ENCODE data around the gene BUD23.

The BUD23 gene

DNA sequence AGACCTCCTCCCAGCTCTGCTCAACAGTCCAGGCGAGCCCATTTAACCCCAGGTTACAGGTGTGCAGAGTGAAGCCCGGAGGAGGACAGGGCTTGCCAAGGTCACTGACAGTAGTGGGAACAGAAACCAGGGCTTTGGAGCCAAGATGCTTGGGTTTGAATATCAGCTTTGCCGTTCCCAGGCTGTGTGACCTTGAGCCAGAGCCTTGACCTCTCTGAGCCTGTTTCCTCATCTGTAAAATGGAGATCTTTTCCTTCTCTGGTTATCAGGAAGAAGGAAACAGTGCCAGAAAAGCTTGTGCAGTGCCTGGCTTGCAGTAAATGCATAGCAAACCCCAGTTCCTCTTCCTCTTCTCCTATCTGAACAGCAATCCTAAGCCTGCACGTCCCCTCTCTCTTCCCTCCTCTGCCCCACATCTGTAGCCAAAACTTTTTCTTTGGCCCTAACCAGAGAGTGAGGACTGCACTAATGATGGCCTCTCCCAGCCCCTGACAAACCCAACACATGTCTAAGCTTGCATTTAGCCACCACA lies 37.7 kb upstream of the BUD23 start:
- TF ChIP-seq CTCF (IDR thresholded peaks at IDR 0.05; ENCODE audit: low read depth, low read length): no peak

GRCh38 chr7:73646785-73647724 lies 36.3 kb upstream of the BUD23 start:
- TF ChIP-seq CTCF (IDR thresholded peaks at IDR 0.05; ENCODE audit: low read depth, low read length): no peak
- H3K4me3 ChIP-seq (ENCODE audit: low read depth, low read length): no peak overlapping the region

More for the DNA sequence above, 37.7 kb upstream of the BUD23 start:
- no peak overlapping the region for H3K4me3 ChIP-seq (ENCODE audit: low read depth, low read length)

DNA sequence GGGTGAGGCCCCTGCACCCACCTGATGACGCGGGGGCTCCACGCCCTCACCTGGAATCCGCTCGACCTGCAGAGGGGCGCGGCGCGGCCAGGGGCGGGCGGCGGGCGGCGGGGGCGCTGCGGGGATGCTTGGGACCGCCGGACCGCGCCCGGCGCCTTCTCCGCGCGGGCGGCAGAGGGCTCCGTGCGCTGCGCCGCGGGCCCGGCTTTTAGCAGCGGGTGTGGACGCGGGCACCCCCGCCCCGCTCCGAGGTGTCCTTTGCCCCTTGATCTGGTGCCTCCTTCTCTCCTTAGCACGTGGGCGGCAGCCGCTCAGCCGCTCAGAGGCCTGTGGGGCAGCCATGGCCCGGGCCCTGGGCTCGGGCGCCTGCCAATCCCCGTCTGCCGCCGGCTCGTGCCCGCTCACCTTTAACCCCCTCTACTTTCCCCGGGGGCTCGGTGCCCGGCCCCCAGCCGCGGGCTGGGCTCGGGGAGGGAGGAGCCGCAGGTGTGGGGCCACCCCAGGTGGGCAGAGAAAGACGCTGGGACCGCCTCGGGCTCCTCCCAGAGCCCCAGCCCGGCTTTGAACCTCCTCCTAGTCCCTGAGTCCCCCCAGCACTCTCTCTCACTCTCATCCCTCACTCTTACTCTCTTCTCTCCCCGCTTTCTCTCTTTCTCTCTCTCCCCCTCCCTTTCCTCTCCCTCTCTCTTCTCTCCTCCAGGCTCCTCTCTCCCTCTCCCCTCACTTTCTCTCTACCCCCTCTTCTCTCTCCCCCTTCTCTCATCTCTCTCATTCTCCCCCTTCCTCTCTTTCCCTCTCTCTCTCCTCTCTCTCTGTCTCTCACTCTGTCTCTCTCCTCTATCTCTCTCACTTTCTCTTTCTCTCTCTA lies 35.4 kb upstream of the BUD23 start:
- TF ChIP-seq CTCF (IDR thresholded peaks at IDR 0.05; ENCODE audit: low read depth, low read length): no peak
- H3K4me3 ChIP-seq (ENCODE audit: low read depth, low read length): no peak overlapping the region

DNA sequence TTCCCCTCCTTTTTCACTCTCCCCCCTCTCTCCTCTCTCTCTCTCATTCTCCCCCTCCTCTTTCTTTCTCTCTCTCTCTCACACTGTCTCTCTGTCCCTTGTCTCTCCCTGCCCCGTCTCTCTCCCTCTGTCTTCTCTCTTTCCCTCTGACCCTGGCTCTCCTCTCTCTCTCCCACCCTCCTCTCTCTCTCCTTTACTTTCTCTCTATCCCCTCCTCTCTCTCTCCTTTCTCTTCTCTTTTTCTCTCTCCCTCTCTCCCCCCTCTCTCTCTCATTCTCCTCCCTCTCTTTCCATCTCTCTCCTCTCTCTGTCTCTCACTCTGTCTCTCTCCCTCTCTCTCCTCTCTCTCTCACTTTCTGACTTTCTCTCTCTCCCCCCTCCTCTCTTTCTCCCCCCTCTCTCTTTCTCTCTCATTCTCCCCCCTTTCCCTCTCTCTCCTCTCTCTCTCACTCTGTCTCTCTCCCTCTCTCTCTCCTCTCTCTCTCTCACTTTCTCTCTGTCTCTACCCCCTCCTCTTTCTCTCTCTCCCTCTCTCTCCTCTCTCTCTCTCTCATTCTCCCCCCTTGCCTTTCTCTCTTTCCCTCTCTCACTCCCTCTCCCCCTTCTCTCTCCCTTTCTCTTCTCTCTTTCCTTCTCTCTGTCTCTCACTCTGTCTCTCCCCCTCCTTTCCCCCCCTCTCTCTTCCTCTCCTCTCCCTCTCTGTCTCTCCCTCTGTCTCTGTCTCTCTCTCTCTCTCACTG lies 34.6 kb upstream of the BUD23 start:
- no peak for TF ChIP-seq CTCF (IDR thresholded peaks at IDR 0.05; ENCODE audit: low read depth, low read length)
- H3K4me3 ChIP-seq (ENCODE audit: low read depth, low read length): no peak overlapping the region

DNA sequence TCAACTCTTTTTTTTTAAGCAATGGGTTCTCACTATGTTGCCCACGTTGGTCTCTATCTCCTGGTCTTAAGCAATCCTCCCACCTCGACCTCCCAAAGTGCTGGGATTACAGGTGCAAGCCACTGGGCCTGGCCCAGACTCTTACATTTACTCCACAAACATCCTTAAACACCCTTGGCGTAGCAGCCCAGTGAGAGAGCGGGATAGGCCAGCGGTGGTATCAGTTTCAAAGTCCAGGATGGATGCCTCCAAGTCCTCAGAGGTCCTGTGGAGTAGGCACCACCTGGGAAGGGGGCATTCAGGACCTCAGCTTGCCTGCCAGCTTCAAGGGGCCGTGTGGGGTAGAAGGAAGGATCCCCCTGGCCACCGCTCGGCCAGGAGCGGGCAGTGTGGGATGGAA lies 33.8 kb upstream of the BUD23 start:
- no peak overlapping the region for H3K4me3 ChIP-seq (ENCODE audit: low read depth, low read length)
- no peak for TF ChIP-seq CTCF (IDR thresholded peaks at IDR 0.05; ENCODE audit: low read depth, low read length)

GRCh38 chr7:73650524-73650923 lies 32.9 kb upstream of the BUD23 start:
- no peak overlapping the region for H3K4me3 ChIP-seq (ENCODE audit: low read depth, low read length)
- TF ChIP-seq CTCF (IDR thresholded peaks at IDR 0.05; ENCODE audit: low read depth, low read length): no peak

Data from WI38 (cell line).